HG03469 (cell line): ENCODE data around the gene RHBDL3.
A peak's percentile ranks its signal among the peaks of the same experiment; 100 is the strongest.
"Not testable (repeated sequence)": the region's sequence is repeated elsewhere in the genome, so short reads cannot be mapped to it uniquely, and the experiment has no call there.

ENCODE experiments used
- ATAC-seq: cut with Tn5 transposase; IDR thresholded peaks from one replicate; pipeline ENCODE4 v1.9.1; 2021; ENCODE audit warnings: mild to moderate bottlenecking, moderate library complexity, moderate number of reproducible peaks; ENCODE audit not compliant: unreplicated experiment

Gene RHBDL3

DNA sequence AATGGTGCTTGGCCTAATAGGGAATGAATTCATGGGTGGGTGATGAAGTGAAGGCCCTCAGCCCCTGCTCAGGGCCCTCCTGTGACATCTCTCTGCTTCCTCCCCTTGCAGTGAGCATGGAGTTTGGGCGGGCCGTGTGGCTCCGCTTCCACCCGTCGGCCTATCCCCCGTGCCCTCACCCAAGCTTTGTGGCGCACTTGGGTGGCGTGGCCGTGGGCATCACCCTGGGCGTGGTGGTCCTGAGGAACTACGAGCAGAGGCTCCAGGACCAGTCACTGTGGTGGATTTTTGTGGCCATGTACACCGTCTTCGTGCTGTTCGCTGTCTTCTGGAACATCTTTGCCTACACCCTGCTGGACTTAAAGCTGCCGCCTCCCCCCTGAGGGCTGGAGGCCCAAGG is 55.2 kb downstream of the RHBDL3 start:
- no peak for ATAC-seq

DNA sequence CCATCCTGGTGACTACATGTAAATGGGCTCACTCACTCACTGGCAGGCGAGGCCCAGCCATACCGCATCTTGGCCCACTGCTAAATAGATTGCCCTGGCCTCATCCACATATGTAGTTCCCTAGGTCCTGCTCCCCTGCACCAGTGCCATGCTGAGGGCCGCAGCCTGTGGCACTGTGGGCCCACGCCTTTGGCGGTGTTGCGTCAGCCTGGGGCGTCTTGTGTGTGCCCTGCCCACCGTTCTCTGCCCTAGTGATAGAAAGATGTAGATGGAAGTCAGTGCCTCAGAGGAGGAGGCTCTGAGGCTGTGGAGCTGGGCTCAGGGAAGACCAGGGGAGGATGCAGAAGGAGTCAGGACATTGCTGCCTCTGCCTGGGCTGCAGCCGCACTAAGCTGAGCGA is 57.4 kb downstream of the RHBDL3 start:
- ATAC-seq, result no peak

DNA sequence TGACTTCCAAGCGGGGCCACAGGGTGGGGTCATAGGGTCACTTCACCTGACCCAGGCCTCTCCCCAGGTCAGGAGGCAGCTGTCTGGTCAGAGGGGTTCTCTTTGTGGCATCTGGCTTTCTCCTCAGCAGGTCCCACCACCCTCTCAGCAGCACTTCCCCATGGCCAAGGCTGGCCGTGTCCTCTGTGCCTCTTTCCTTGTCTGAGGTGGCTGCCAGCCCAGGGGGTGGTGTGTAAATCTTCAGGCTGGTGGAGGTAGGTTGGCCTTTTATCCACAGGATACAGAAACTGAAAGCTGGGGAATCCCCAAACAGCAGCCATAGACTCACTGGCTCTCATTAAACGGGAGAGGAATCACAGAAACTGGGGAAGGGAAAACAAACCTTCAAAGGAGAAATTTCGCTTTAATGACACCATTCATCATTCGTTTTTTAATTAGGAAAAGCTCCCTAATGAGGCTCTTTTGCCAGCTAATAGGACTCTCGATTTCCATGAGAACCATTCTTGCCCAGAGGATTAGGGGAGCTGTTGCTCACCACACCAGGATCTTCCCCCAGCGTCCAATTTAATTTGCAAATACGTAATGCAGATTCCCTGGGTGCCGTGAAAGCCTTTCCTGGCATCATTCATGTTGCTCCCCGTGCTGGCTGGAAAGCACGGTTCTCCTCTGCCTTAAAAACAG is 58.3 kb downstream of the RHBDL3 start:
- ATAC-seq, result no peak

DNA sequence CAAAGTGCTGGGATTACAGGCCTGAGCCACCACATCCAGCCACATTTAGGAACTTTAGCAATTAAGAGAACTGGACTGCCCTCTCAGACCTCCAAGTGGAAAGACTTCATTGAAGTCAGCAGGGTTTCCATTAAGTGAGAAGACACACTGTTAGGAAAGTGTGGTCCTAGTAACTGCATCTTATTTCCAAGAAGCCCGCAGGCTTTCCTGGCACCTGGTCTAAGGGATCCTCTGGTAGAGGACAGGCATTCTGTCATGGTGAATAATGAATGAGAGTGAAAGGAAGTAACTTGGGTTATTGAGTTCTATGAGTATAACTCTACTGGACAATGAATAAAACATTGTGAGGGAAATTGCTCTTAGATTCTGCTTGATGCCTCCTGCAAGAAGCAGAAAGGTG is 62.3 kb downstream of the RHBDL3 start:
- ATAC-seq, result no peak

DNA sequence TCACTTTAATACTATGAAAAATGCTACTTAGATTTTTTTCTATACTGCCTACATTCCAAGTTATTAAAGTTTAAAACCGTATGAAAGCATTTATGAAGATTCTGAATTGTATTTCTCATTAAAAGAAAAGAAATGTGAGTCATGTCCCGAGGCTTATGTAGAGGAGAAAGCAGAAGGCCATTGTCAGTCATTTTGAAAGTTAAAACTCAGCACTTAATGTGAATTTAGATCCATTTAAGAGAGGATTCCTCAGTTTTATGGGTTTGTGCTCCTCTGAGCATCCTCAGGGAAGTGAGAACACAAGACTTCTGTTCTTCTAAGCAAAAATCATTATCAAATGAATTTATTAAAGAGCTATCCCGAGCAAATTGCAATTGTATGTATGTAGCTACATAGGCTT is 64.5 kb downstream of the RHBDL3 start:
- no peak for ATAC-seq

DNA sequence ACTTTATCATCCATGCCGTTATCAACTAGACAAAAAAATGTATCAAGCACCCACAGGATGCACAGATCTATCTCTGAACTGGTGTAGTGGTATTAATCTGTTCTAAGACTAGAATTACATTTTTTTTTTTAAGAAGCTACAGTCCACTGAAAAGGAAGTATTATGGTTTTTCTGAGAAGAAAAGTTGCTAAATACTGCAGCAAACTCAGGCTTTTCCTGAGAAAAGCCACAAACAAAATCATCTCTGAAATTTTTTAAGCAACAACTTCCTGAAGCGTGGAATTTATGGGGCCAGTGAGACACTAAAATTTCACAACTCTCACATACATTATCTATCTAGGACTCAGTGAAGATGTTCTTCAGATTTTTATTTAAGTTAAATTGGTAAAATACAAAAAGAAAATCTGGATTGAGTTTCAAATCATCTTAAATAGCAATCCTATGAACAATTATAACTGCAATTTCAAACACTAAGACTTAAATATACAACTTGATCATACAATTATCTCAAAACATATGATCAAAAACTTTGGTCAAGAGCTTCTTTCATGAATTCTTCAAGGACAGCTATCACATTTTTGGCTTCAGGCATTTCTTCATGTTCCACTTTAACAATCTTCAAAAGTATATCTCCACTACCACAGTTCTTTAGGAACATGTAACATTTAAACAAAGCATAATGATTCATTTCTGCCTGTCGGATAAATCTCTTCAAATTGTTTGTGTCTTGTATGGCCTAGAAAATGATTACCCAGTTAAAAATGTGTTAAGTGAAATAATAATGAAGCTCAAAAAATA is 65.8 kb downstream of the RHBDL3 start:
- ATAC-seq, result no peak

DNA sequence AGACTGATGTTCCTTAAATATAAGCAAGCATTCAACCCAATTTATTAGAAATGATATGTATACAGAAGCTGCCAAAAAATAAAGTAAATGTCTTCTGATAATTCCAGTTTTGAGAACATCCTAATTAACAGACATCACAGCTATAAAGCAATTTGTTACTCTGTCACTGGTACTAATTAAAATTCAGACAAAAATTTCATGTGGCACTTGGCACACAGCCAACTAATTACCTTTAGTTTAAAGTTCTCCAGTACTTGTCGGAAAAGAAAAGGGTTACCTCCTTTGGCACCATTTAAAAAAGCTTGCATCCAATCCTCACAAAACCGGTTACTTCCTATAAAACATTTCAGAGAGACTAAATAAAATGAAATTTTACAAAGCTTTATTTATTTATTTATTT is 67.6 kb downstream of the RHBDL3 start:
- ATAC-seq, result no peak

DNA sequence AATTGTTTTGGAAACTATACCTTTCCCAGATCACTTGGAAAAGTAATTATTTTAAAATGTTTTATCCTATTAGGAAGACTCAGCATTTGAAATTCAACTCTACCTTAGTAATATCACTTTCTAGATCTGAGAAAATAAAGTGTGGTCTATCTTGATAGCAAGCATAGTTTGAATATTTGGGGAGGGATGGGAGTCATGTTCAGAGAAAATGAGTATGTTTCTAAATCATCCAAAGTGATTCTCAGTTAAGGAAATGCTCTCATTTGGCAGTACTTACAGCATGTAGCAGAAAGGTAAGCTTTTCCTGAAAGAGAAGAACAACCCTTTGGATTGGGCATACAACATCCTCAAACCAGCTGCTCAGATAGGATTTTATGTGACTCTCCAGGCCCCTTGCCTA is 69.4 kb downstream of the RHBDL3 start:
- ATAC-seq, result no peak

DNA sequence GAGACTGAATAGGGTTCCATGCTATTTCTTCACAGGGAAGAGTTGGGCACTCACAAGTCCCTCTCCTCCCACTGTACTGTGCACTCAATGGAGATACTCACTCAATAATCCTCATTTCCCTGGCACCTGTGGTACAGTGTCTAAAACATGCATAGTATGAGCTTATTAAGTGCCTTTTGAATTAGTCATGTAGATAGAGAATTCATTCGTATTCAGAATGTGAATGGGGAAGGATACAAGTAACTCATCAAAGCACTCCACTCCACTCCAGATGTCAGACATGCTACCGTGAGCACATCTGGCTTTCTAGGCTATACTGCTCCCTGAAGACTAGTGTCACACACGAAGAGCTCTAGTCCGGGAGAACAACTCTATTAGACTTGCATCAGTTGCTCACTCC is 70.1 kb downstream of the RHBDL3 start:
- ATAC-seq, result no peak

DNA sequence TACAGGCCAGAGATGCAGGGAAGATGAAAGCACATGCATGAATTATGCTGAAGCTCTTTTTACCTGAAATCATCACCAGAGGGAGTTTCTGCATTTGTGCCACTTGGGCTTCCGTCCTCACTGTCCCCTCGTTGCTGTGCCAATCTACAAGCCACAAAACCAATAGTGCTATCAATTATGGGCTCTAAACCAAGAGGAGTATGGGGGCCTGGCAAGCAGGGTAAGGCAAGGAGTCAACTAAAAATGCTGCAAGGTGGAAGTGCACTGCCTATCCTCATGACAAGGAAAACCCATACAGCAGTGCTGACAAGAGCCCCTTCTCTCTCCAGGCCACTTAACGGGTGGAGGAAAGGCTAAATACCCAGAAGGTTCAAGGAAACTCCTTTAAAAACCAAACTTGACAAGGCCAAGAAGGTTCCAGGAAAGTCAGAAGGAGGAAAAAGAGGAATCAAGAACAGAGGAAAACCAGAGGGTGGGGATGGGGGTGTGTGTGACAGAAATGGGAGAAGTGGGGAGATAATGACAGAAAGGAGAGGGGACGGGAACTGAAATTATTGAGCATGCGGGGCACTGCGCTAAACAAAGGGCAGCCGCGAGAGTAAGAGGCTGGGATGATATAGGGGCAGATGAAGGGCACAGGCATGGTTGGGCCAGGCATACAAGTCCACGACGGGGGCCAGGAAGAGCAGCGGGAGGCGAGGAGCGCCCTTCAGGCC is 75.7 kb downstream of the RHBDL3 start:
- no peak for ATAC-seq

DNA sequence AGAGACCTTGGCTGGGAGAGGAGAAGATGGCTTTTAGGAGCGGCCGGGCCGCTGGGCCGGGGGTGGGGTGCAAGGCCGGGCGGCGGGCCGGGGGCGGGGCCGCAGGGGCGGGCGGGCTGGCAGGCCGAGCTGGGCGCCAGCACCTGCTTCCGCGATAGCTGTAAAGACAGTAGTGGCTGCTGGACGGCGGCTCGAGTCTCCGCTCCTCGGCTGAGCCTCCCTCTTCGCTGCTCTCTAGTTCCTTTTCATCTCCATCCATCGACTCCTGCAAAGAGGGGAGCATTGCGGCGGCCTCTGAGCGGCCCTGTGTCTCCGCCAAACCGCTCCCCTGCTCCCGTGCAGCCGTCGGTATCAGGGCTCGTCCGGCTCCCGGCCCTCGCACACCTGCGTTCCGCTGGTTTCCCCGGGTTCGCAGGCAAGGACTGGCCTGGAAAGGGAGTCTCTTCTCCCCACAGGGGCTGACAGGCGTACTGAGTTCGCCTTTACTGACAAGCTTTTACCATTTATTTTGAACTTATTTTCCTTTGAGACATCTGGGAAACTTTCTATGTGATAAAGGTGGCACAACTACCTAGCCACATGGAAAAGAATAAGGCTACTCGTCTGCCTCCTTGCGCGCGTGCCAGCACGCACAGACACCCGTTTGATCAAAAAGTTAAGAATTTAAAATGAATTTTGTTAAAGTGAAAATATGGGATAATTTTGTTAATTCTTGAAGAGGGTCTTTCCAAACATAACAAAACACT is 76.4 kb downstream of the RHBDL3 start, which contains the start of gene C17orf75:
Gene C17orf75 (minus strand): TSS at position 317 of the 746 bp plus-strand sequence. CDS start 34 bp downstream, at position 283.
- ATAC-seq, result peak; percentile 48

DNA sequence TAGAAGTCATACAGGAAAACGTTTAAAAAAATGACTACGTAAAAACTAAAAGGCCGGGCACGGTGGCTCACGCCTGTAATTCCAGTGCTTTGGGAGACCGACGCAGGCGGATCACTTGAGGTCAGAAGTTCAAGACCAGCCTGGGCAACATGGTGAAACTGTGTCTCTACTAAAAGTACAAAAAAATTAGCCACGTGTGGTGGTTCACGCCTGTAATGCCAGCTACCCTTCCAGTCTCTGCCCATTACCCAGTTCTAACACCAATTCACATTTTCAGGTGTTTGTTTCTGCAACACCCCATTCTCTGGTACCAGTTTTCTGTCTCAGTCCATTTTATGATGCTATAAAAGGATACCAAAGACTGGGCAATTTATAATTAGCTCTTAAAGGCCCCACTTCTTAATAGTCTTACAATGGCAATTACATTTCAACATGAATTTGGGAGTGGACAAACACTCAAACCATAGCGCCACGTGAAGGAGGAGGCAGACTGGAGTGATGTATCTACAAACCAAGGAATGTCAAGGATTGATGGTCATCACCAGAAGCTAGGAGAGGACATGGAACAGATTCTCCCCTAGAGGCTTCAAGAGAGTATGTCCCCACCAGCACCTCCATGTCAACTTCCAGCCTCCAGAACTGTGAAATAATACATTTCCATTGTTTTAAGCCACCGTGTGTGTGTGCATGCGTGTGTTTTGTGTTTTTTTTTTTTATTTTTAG is 77.1 kb downstream of the RHBDL3 start:
- ATAC-seq, result no peak

DNA sequence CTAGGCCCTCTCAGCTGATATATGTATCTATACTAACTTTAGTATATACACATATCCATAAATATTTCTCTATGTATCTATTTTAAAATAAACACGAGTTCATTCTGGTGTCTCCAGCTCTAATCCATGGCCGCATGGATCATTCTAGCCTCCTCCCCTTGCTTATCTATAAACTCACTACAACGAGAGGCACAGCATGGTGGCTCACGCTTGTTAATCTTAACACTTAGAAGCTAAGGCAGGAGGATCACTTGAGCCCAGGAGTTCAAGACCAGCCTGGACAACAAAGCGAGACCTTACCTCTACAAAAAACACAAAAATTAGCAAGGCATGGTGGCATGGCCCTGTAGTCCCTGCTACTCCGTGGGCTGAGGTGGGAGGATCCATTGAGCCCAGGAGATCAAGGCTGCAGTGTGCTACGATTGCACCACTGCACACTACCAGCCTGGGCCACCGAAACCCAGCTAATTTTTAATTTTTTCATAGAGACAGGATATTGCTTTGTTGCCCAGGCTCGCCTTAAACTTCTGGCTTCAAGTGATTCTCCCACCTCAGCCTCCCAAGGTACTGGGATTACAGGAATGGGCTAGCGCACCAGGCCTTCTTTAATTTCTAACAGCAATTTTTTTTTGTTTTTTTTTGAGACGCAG is 80.4 kb downstream of the RHBDL3 start:
- ATAC-seq, result no peak

DNA sequence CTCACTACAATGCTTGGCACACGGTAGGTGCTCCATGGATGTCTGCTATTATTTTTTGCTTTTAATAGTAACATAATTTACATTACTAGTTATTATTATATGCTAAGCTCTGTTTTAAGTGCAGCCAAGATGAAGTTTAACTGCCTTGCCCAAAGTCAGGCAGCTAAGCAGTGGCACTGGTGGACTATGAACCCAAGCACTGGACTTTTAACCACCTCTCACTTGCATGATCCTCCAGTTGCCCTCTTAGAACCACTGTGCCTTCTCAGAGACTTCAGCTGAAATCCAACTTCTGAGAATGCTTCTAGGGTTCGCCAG is 82.8 kb downstream of the RHBDL3 start:
- no peak for ATAC-seq

DNA sequence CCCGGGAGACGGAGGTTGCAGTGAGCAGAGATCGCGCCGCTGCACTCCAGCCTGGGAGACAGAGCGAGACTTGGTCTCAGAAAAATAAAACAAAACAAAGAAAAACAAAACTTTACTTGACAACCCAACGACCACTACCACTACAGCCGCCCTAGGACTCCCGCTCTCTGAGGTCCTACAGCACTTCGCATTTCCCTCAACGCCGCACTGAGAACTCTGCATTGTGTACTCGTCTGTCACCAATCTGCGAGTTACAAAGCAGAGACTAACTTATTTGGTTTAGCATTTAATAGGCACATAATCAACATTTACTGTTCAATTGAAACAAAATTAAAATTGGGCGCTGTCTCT is 83.8 kb downstream of the RHBDL3 start:
- ATAC-seq, result no peak

DNA sequence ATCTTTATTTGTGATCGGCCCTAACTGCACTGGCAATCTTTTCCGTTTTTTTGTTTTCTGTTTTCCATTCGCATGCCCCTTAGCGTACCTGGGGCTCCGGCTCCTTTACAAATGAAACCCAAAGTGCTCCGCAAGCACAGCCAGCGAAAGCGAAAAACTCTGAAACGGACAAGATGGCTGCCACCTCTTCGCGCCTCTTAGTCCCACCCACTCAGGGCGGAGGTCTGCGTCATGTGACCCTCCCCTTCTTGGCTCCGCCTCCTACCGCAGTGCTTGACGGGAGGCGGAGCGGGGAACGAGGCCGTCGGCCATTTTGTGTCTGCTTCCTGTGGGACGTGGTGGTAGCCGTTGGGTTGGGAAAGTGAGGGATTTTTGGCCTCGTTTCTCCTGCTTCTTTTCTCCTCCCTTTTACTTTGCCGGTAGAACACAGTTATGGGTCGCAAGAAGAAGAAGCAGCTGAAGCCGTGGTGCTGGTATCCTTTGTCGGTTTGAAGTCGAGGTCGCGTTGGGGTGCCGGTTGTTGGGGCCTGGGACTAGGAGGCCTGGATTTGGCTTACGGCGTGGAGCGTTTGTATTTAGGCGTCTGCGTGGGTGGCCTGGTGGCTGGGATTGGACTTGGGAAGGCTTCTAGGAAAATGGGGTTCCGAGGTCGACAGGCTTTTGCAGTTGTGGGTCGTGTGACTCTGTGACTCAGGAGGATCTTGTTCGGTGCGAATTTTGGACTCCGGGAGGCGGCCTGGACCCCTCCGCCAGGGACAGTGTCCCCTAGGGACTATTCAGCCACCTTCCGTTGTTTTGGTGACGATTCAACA is 84.4 kb downstream of the RHBDL3 start, which contains the start of gene ZNF207:
Gene ZNF207 (plus strand): TSS at position 304 of the 812 bp plus-strand sequence. CDS start 129 bp downstream, at position 433.
- peak; percentile 77 for ATAC-seq

DNA sequence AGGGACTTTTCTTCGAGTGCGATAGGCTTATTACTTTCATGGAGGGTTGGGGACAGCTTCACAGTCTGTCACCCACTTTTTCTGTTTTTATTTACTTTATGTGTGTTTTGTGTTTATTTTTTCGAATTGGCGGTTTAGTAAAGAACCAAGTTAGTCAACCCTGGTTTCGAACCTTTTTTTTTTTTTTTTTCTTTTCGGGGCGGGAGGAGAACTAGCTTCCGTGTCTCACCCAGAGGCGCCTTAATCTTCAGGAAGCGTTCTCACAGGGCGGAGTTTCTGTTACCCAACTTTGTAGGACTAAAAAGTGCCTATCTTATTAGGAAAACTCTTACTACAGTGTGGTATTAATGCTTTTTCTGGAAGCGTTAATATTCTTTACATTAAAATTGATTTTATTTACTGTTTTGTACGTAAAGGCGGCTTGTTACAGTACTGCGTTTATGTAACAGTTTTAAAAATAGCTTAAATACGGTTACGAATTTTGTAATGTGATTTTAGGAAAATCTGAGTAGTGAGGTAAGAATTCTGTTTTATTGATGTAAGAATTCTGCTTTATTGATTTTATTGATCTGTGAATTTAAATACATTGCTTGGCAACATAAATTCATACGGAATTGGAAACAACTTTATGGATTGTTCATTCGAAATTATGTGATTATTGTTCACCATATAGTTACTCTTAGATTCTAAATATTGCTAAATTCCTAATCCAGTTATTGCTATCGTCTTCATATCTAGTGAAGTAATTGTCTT is 85.2 kb downstream of the RHBDL3 start:
- ATAC-seq, result peak; percentile 26

DNA sequence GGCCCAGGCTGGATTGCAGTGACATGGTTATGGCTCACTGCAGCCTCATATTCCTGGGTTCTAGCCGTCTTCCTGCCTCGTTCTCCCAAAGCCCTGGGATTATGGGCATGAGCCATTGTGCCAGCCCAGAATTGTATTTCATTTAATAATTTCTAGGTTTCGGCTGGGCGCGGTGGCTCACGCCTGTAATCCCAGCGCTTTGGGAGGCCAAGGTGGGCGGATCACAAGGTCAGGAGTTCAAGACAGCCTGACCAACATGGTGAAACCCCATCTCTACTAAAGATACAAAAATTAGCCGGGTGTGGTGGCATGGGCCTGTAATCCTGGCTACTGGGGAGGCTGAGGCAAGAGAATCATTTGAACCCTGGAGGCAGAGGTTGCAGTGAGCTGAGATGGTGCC is 87.1 kb downstream of the RHBDL3 start:
- not testable (repeated sequence) for ATAC-seq
